HepG2 (cell line): ENCODE data around the gene ZFAND4. TPM values are rescaled to one million over a fixed set of nuclear protein-coding genes. Genes with fewer than 3 reads are reported as not detected.

Source experiments
- HNRNPL ChIP-seq: fragments of 200-400 bp; formaldehyde crosslinking; IDR thresholded peaks from 2 replicates; pipeline ENCODE4 v1.6.1; 2017; ENCODE audit warnings: mild to moderate bottlenecking, low read depth, low read length
- NR1H2 ChIP-seq: sonication (generic); formaldehyde crosslinking; IDR thresholded peaks from 2 replicates; pipeline ENCODE4 v1.8.1; 2022; ENCODE audit warnings: low read depth, missing genetic modification reagents, borderline replicate concordance
- RXRB ChIP-seq: IDR thresholded peaks from 2 replicates; pipeline ENCODE4 v1.6.1; 2016; ENCODE audit warnings: borderline replicate concordance, missing genetic modification reagents, missing compliant biosample characterization
- SAFB2 ChIP-seq: sonication (generic); formaldehyde crosslinking; IDR thresholded peaks from 2 replicates; pipeline ENCODE4 v1.5.1; 2020; ENCODE audit warnings: missing genetic modification reagents, low read depth, mild to moderate bottlenecking, borderline replicate concordance
- SNAI1 ChIP-seq: sonication (generic); formaldehyde crosslinking; IDR thresholded peaks from 2 replicates; pipeline ENCODE4 v1.5.0; 2020; ENCODE audit warnings: mild to moderate bottlenecking, missing genetic modification reagents, borderline replicate concordance
- SPEN ChIP-seq: sonication (generic); formaldehyde crosslinking; IDR thresholded peaks from 2 replicates; pipeline ENCODE4 v1.5.1; 2020; ENCODE audit warnings: low read depth, mild to moderate bottlenecking, missing genetic modification reagents
- TSC22D2 ChIP-seq: sonication (generic); formaldehyde crosslinking; IDR thresholded peaks from 2 replicates; pipeline ENCODE4 v1.5.1; 2020; ENCODE audit warnings: missing genetic modification reagents, mild to moderate bottlenecking, borderline replicate concordance
- ZBED4 ChIP-seq: sonication (generic); formaldehyde crosslinking; IDR thresholded peaks from 2 replicates; pipeline ENCODE4 v1.4.0; 2020; ENCODE audit warnings: missing genetic modification reagents, borderline replicate concordance
- ZNF234 ChIP-seq: sonication (generic); formaldehyde crosslinking; conservative IDR thresholded peaks from 2 replicates; pipeline ENCODE4 v1.5.1; 2020; ENCODE audit warnings: mild to moderate bottlenecking, missing genetic modification reagents
- ZNF326 ChIP-seq: sonication (generic); formaldehyde crosslinking; IDR thresholded peaks from 2 replicates; pipeline ENCODE4 v1.4.0; 2020; ENCODE audit warnings: missing genetic modification reagents, borderline replicate concordance
- ZNF687 ChIP-seq: sonication (generic); formaldehyde crosslinking; IDR thresholded peaks from 2 replicates; pipeline ENCODE4 v1.5.1; 2020; ENCODE audit warnings: mild to moderate bottlenecking, missing genetic modification reagents, moderate library complexity
- ZNF740 ChIP-seq: sonication (generic); formaldehyde crosslinking; IDR thresholded peaks from 2 replicates; pipeline ENCODE4 v1.4.0; 2020; ENCODE audit warnings: missing genetic modification reagents
- ZNF777 ChIP-seq: sonication (generic); formaldehyde crosslinking; IDR thresholded peaks from 2 replicates; pipeline ENCODE4 v1.4.0; 2020; ENCODE audit warnings: missing genetic modification reagents
- polyA plus RNA-seq, 8 experiments: library from polyadenylated mRNA; depleted of rRNA in 3 of 8; stranded (reverse) in 7 of 8; unstranded in 1 of 8; fragments of >200 nt; fragmentation: Illumina TruSeq in 4 of 8; extraction: Trizol in 4 of 8; gene quantifications; 2 replicates each; pipeline versions ENCODE4 v1.2.1 to v1.2.3, GENCODE V29; 2011 to 2016; ENCODE audit warnings: low read depth in 4 of 8, missing spikeins in 1 of 8, mixed read lengths in 1 of 8; ENCODE audit not compliant: insufficient read depth in 1 of 8
- total RNA-seq, 5 experiments: library from RNA; depleted of rRNA; stranded (reverse); fragments of >200 nt; fragmentation: Illumina TruSeq; extraction: Trizol; gene quantifications; 2 replicates each; pipeline ENCODE4 v1.2.3, GENCODE V29; 2016; ENCODE audit warnings: low read depth in 1 of 5
- TF ChIP-seq, protein P1 (sequence below): sonication (generic); formaldehyde crosslinking; IDR thresholded peaks from 2 replicates; pipeline ENCODE4 v1.8.0; 2022; ENCODE audit warnings: missing genetic modification reagents, mild to moderate bottlenecking, inconsistent platforms, borderline replicate concordance

Gene ZFAND4
- total and polyA plus RNA-seq, 2 of the 13 experiments (the other 11 are each of a cell fraction or from before 2014, with no cell fraction given) = 2.9 to 9.2 TPM

DNA sequence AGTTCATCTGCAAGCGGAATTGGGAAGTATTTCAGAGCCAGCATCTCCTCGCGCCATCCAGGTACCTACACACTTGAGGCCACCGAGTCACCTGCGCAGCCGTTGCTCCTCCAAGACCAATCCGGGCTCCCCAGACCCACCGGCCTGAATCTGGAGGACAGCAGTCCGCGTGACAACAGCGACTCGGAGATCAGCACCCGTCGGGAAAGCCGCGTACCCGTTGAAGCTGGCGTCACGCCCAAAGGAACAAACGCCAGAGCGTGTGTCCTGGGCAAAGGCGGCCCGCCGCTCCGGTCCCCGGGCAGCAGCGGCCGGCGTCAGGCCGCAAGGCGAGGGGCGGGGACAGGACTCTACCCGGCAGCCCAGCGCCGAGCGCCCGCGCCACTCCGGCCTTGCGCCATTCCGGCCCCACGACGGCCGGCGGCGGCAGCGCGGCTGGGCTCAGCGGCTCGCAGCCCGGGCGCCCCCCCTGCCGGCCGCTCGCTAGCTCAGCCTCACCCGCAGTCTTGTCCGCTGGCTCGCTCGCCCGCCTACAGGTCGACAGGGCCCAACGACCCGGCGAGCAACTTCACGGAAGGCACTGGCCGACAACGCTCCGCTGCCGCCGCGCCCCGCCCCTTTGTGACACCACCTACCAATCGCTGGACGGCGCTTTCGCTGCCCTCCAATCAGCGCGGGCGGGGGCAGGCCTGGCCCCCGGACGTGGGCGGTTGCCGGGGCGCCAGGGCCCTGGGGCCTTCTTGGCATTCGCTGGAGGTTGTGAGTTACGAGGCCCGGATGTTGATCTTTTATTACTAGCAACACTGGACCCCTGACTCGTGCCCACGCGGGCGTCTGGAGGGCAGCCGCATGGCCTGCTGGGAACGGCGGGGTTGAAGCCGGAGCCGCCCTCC is at the start of gene ZFAND4 (continued):
- TF ChIP-seq ZNF687 (CRISPR knock-in tag) (peak; percentile 99), RXRB (CRISPR knock-in tag) (0 out of 2 replicates have a peak, but pooled peaks have one; percentile 6), SNAI1 (CRISPR knock-in tag) (peak; percentile 87; the same call in 1 of the 2 replicates), NR1H2 (CRISPR knock-in tag) (peak; percentile 55; the same call in 1 of the 2 replicates), ZNF740 (CRISPR knock-in tag) (no peak), ZBED4 (CRISPR knock-in tag) (peak; percentile 49; the same call in 1 of the 2 replicates), SPEN (CRISPR knock-in tag) (peak; percentile 82), HNRNPL (0 out of 2 replicates have a peak, but pooled peaks have one; percentile 25), TSC22D2 (CRISPR knock-in tag) (no peak), ZNF234 (CRISPR knock-in tag) (peak; percentile 65; the same call in 1 of the 2 replicates), ZNF326 (CRISPR knock-in tag) (no peak), ZNF777 (peak; percentile 99), SAFB2 (CRISPR knock-in tag) (peak; percentile 75; the same call in 1 of the 2 replicates)
- TF ChIP-seq, protein P1, sequence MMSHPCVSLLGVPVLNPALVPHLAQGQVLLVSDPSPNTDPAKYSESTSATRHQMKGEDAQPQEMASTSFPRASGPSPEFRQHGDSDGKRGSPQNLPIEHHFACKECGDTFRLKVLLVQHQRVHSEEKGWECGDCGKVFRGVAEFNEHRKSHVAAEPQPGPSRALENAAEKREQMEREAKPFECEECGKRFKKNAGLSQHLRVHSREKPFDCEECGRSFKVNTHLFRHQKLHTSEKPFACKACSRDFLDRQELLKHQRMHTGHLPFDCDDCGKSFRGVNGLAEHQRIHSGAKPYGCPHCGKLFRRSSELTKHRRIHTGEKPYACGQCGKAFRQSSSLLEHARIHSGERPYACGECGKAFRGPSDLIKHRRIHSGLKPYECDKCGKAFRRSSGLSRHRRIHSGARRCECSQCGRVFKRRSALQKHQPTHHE = no peak; the same call in 1 of the 2 replicates
